Thymus (tissue), 11 donors: Measurements from ENCODE around the gene TDP1. TPM values are rescaled to one million over a fixed set of nuclear protein-coding genes. Genes with fewer than 3 reads are reported as not detected.

Experiments
- DNase-seq, 9 donors: peaks; one replicate each; pipeline ENCODE4 v3.0.0-alpha.2; 2013; ENCODE audit warnings: low spot score in 9 of 9, low read depth in 6 of 9, missing footprints in 1 of 9
- H3K27ac ChIP-seq, 2 donors: one replicate each; pipeline ENCODE4 v1.5.1; 2013; ENCODE audit warnings: control low read depth in 1 of 2, low read depth in 1 of 2, low read length in 1 of 2, mild to moderate bottlenecking in 1 of 2, moderate library complexity in 1 of 2
- H3K27me3 ChIP-seq, 2 donors: one replicate each; pipeline ENCODE4 v1.5.1; 2013; ENCODE audit warnings: low read length in 1 of 2; ENCODE audit not compliant: control insufficient read depth in 2 of 2, insufficient read depth in 1 of 2
- H3K36me3 ChIP-seq, 2 donors: one replicate each; pipeline ENCODE4 v1.5.1; 2013; ENCODE audit warnings: low read length in 1 of 2, mild to moderate bottlenecking in 1 of 2, moderate library complexity in 1 of 2; ENCODE audit not compliant: control insufficient read depth in 2 of 2, insufficient read depth in 2 of 2
- H3K4me1 ChIP-seq, 2 donors: one replicate each; pipeline ENCODE4 v1.5.1; 2013; ENCODE audit warnings: low read length in 2 of 2; ENCODE audit not compliant: control insufficient read depth in 2 of 2, insufficient read depth in 2 of 2
- H3K4me3 ChIP-seq, 2 donors: one replicate each; pipeline ENCODE4 v1.5.1; 2013; ENCODE audit warnings: low read length in 2 of 2, control low read depth in 1 of 2, mild to moderate bottlenecking in 1 of 2
- H3K9me3 ChIP-seq, 2 donors: one replicate each; pipeline ENCODE4 v1.5.1; 2013; ENCODE audit warnings: low read length in 1 of 2, mild to moderate bottlenecking in 1 of 2; ENCODE audit not compliant: control insufficient read depth in 2 of 2, insufficient read depth in 1 of 2
- WGBS: extraction: QIAGEN DNeasy Blood & Tissue Kit; methylation state at CpG from one replicate; pipeline ENCODE4 v1.1.7; 2013; 5-methylcytosine and 5-hydroxymethylcytosine counted together
- polyA plus RNA-seq: library from polyadenylated mRNA; stranded (reverse); fragments of 200-250 nt; gene quantifications from one replicate; pipeline ENCODE4 v1.2.3, GENCODE V29; 2013
- total RNA-seq: library from RNA; stranded (reverse); fragments of 120-200 nt; gene quantifications from one replicate; pipeline ENCODE4 v1.2.4, GENCODE V29; 2013
- donor health status: healthy.

Gene TDP1
- total and polyA plus RNA-seq, 2 donors: 12.5 to 31.4 TPM

GRCh38 chr14:89992273-89992672 is 36.5 kb downstream of the TDP1 start:
- peaks cover 51 to 79% of the 10 kb centered on the region in 2 donors for H3K36me3 ChIP-seq
- 95% methylated on average over 3 of the region's 3 CpGs for WGBS

GRCh38 chr14:89996963-89997362 is 41.2 kb downstream of the TDP1 start:
- Histone ChIP-seq H3K27me3 (no peaks in the 10 kb centered on the region), H3K4me1 (no peaks in the 10 kb centered on the region), H3K9me3 (no peaks in the 10 kb centered on the region), H3K4me3 (no peak overlapping the region), H3K27ac (no peak overlapping the region), H3K36me3 (peaks cover 48 to 60% of the 10 kb centered on the region in 2 donors)
- DNase-seq: no peak
- 95% methylated on average over 1 of the region's 1 CpG for WGBS

More at GRCh38 chr14:89992273-89992672, 36.5 kb downstream of the TDP1 start:
- H3K4me3 ChIP-seq: no peak overlapping the region
- no peak overlapping the region for H3K27ac ChIP-seq
- no peaks in the 10 kb centered on the region for H3K9me3 ChIP-seq
- H3K27me3 ChIP-seq: no peaks in the 10 kb centered on the region
- no peaks in the 10 kb centered on the region for H3K4me1 ChIP-seq
- DNase-seq: no peak

GRCh38 chr14:90000935-90001334 is 45.2 kb downstream of the TDP1 start:
- no peak overlapping the region for H3K4me3 ChIP-seq
- DNase-seq: no peak
- peaks cover 33 to 46% of the 10 kb centered on the region in 2 donors for H3K36me3 ChIP-seq
- no peaks in the 10 kb centered on the region for H3K4me1 ChIP-seq
- no peaks in the 10 kb centered on the region for H3K27me3 ChIP-seq
- no peak overlapping the region for H3K27ac ChIP-seq
- H3K9me3 ChIP-seq: no peaks in the 10 kb centered on the region
- over 99% methylated on average over 2 of the region's 2 CpGs for WGBS

- DNase-seq: no peak
- Histone ChIP-seq H3K36me3 (peaks cover 15 to 29% of the 10 kb centered on the region in 2 donors), H3K27me3 (no peaks in the 10 kb centered on the region), H3K4me1 (no peaks in the 10 kb centered on the region), H3K4me3 (no peak overlapping the region), H3K9me3 (no peaks in the 10 kb centered on the region), H3K27ac (no peak overlapping the region)
- WGBS: 95% methylated on average over 6 of the region's 6 CpGs
Observed at GRCh38 chr14:90003526-90004307, 48.0 kb downstream of the TDP1 start.

- H3K4me3 ChIP-seq: no peak overlapping the region
- peaks cover 9 to 32% of the 10 kb centered on the region in 2 donors for H3K36me3 ChIP-seq
- no peaks in the 10 kb centered on the region for H3K9me3 ChIP-seq
- H3K27ac ChIP-seq: no peak overlapping the region
- no peaks in the 10 kb centered on the region for H3K4me1 ChIP-seq
- DNase-seq: no peak
- no peaks in the 10 kb centered on the region for H3K27me3 ChIP-seq
Observed at GRCh38 chr14:90005441-90005840, 49.7 kb downstream of the TDP1 start.

GRCh38 chr14:90005939-90006530 is 50.3 kb downstream of the TDP1 start:
- Histone ChIP-seq H3K36me3 (peaks cover 14 to 38% of the 10 kb centered on the region in 2 donors), H3K4me3 (no peak overlapping the region), H3K4me1 (no peaks in the 10 kb centered on the region), H3K27ac (no peak overlapping the region), H3K9me3 (no peaks in the 10 kb centered on the region), H3K27me3 (no peaks in the 10 kb centered on the region)
- DNase-seq: no peak
- WGBS: over 99% methylated on average over 3 of the region's 3 CpGs

- 98% methylated on average over 4 of the region's 4 CpGs for WGBS
- no peaks in the 10 kb centered on the region for H3K27me3 ChIP-seq
- peaks cover 32 to 51% of the 10 kb centered on the region in 2 donors for H3K36me3 ChIP-seq
- no peaks in the 10 kb centered on the region for H3K4me1 ChIP-seq
- DNase-seq: no peak
- peaks cover 0 to under 1% of the 10 kb centered on the region in 2 donors for H3K9me3 ChIP-seq
- H3K4me3 ChIP-seq: no peak overlapping the region
- H3K27ac ChIP-seq: no peak overlapping the region
Observed at GRCh38 chr14:90017371-90017770, 61.6 kb downstream of the TDP1 start.

- H3K9me3 ChIP-seq: no peaks in the 10 kb centered on the region
- no peaks in the 10 kb centered on the region for H3K4me1 ChIP-seq
- H3K36me3 ChIP-seq: peaks cover 45 to 52% of the 10 kb centered on the region in 2 donors
- 95% methylated on average over 11 of the region's 11 CpGs for WGBS
- DNase-seq: no peak
- H3K27ac ChIP-seq: no peak overlapping the region
- H3K27me3 ChIP-seq: no peaks in the 10 kb centered on the region
- H3K4me3 ChIP-seq: no peak overlapping the region
Observed at GRCh38 chr14:90019824-90020523, 64.2 kb downstream of the TDP1 start.
